GM18502 (cell line): ENCODE data around the gene ANKS1B.
"Not testable (repeated sequence)": the region's sequence is repeated elsewhere in the genome, so short reads cannot be mapped to it uniquely, and the experiment has no call there.

Experiments
- ATAC-seq: cut with Tn5 transposase; IDR thresholded peaks from one replicate; pipeline ENCODE4 v1.9.1; 2021; ENCODE audit warnings: mild to moderate bottlenecking; ENCODE audit not compliant: unreplicated experiment, poor library complexity

Gene ANKS1B

DNA sequence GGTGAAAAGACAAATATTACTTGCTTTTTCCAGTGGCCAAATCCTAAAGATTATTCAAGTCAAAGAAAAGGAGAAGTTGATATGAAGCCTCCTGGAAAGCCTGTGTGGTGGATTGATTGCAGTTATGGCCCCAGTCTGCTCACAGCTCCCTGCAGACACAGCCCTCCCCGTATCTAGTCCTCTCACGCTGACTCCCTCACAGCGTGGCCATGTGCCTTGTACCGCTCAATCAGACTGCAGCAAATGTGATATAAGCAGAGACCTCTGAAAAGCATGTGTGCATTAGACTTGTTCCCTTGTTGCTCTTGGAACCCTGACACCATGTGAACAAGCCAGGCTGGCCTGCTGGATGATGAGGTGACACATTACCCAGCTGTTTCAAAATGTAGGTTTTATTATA lies 735.2 kb downstream of the ANKS1B start:
- ATAC-seq = no peak

DNA sequence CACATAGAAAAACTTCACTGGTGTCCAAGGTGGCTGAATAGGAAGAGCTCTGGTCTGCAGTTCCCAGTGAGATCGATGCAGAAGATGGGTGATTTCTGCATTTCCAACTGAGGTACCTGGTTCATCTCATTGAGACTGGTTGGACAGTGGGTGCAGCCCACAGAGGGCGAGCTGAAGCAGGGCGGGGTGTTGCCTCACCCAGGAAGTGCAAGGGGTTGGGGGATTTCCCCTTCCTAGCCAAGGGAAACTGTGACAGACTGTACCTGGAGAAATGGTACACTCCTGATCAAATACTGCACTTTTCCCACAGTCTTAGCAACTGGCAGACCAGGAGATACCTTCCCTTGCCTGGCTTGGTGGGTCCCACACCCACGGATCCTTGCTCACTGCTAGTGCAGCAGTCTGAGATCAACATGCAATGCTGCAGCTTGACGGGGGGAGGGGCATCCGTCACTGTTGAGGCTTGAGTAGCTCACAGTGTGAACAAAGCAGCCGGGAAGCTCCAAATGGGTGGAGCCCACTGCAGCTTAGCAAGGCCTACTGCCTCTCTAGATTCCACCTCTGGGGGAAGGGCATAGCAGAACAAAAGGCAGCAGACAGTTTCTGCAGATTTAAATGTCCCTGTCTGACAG lies 746.7 kb downstream of the ANKS1B start:
- not testable (repeated sequence) for ATAC-seq

DNA sequence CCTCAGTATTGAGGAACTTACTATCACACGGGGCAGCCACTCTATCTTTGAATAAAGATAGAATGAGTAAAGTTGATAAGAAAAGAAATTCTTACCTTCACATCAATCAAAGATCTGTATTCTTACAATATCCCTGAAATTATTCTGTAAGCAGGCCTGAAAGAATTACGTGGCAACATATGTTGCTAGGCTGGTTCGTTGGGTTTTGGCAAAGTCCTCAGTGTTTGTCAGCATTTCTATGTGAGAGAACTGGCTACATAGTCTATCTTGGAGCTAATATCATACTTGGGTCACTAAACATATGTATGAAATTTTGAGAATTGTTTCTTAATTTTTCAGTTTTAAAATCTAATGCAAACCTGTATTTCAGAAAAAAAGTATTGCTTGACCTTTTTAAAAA lies 749.4 kb downstream of the ANKS1B start:
- ATAC-seq = no peak

DNA sequence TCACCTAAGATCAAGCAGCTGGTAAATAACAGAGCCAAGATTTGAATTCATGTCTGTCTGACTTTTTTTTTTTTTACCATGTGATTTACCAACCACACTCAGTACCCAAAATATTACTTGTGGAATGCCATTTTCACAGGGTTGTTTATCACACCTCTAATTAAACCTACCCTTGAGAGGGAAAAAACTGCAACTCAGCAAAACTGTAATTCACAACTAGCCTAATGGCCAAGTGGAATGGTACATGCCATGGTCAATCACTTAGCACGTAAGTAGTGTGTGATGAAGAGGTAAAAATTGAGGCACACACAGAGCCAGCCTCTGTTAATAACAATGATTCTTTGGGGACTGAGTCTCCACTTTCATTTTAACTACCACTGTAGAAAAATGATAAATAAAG lies 750.0 kb downstream of the ANKS1B start:
- ATAC-seq = no peak

DNA sequence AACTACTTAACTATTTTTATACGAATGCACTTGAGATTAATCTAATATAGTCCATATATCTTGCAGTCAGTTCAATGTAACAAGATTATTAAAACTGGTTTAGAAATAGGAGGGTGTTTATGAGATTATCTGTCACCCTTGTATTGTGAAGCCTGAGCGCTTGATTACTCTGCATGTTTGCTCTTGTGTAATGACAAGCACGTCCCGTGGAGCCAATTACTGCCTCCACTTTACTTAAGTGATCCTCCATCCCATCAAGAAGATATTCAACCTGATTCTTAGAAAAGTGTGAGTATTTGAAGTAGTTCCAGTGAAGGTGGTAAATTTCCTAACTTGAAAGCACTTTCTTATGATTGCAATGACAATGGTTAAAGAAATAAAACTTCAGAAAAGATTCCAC lies 752.4 kb downstream of the ANKS1B start:
- no peak for ATAC-seq

DNA sequence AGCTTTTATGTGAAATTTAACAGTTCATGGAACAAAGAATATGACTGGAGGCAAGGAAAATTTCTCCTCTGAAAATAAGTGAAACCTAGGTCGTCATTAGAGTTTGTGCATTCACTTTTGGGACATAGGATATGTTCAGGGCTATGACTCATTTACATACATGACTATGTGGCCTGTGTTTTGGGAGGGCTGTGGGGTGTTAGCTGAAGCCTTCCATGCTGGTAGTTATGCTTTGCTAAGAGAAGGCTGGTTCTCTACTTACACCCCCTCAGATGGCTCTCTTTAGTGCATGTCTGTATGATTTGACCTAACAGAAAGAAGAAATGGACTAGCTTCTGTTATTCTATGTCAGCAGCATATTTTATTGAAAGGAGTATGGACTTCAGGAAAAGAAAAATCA lies 753.7 kb downstream of the ANKS1B start:
- no peak for ATAC-seq

DNA sequence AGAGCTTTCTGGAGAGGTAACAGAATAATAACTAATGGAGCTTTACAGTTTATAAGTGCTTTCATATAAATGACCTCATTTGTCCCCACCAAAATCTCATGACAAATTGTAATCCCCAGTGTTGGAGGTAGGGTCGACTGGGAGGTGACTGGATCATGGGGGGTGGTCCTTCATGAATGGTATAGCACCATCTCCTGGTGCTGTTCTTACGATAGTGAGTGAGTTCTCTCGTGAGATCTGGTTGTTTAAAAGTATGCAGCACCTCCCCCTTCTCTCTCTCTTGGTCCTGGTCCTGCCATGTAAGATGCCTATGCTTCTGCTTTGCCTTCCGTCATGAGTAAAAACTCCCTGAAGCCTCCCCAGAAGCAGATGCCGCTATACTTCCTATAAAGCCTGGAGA lies 760.5 kb downstream of the ANKS1B start:
- no peak for ATAC-seq

DNA sequence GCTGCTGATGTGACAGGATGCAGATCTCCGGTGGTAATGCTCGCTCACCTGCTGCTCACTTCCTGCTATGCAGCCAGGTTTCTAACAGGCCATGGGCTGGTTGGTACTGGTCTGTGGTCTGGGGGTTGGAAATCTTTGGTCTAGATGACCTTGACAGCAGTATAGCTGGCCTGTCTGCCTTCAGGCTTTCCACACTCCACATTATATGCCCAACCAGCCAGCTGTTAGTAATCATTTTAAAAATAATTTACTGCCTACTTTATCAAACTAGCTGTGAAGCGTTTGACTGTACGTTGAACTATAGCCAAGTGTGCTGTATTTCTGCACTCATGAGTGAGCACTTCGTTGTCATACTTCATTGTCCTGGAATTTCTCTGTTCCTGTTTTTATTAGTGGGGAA lies 761.2 kb downstream of the ANKS1B start:
- no peak for ATAC-seq

DNA sequence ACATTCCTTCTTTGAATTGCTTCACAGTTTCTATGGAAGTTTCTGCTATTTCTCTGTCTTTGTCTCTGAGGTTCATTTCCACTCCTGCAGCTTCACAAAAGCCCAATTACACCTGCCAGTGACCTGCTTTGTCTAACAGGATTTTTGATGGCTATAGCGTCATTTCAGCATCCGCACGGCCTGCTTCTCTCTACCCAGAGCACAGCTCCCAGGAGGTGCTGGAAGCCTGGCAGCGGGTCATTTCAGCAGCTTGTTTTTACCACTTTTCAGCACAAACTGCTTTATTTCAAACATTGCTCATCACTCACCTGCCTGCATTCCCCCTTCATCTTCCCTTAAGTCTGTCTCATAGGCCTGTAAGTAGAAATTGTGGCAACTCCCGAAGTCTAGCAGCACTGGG lies 771.7 kb downstream of the ANKS1B start:
- no peak for ATAC-seq

DNA sequence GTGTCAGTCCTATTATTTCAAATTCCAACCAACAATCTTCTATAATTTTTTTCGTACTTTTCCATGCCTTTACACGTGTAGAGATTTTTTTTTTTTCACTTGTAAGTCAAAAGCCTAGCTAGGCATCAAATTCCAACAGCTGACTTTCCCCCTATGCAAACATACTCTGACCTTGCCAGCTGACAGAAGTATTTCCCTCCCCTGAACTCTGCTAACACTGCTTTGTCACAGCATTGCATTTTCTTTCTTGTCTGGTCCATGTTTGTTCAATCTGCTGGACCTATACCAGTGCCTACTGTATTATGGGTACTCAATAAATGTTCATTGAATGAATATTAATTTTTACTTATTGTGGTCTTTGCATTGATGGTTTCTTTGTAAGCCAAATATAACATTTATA lies 772.5 kb downstream of the ANKS1B start:
- ATAC-seq = no peak

DNA sequence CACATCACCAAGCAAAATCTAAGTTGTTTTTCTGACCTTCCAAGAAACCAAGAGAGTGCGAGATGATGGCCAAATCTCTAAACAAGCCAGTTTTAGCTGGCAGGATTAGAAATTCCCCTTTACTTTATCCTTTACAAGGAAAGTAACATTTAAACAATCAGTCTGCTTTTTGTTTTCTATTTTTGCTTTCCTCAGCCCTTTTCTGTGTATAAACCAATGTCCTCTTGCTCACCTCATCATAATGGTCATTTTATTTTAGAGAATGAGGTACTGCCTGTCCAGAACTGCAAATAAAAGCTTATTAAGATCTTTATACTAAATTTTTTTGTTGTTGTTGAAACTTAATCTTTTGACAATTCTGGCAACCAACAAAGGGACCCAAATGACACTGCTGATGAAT lies 779.6 kb downstream of the ANKS1B start:
- ATAC-seq = no peak

DNA sequence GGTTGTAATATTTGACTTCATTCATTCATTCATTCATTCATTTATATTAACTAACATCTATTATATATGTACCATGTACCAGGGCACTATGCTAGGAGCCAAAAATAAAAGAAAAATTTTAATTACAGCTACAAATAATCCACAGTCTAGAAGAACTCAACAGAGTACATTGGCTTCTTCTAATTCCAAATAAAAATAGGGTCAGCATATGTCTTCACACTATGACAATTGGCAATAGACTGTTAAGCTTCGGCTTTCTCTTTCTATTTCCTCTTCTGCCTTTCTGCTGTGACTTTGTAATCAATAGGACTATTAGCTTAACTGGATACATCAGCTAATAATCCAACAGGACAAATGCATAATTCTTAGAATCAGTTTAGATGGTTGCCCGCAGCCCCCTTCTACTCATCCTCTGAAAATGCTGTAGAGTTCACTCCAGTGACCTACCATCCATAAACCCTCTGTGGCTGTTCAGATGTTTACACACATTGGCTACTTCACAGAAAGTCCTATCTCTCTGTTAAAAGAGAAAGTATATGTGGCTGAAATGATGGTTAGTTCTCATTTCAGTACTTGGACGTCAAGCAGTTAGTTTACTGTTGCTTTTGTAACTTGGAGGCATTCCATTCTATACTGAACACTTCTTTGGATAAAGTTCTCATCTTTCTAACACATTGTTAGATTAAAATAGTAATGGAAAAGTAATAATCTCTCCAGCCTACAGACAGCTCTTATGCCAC lies 782.7 kb downstream of the ANKS1B start:
- ATAC-seq = no peak

DNA sequence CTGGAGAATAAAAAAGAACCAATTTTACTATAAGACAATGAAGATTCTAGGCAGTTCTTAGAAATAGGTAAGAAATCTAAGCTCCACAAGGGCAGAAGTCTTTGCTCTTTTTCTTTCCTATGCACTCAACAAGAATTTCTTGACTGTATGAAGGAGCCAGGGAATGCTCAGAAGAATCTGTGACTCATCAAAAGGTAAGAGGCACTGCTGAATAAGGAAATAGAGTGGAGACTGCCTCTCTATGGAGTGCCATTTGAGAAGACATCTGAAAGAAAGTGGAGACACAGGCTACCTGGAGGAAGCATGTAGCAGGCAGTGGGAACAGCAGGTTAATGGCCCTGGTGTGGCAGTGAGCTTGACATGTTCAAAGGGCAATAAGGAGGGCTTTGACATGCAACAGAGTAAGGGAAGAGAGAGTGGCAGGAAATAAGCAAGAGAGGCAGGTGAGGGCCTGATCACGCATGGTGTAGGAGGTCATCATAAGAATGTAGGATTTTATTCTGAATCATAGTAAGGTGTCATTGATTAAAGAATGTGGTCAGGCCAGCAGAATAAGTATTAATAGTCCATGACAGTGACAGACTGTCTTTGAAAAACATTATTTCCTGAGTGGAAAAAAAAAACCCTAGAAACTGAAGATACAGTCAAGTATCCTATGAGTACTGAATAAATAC lies 783.9 kb downstream of the ANKS1B start:
- ATAC-seq = no peak

DNA sequence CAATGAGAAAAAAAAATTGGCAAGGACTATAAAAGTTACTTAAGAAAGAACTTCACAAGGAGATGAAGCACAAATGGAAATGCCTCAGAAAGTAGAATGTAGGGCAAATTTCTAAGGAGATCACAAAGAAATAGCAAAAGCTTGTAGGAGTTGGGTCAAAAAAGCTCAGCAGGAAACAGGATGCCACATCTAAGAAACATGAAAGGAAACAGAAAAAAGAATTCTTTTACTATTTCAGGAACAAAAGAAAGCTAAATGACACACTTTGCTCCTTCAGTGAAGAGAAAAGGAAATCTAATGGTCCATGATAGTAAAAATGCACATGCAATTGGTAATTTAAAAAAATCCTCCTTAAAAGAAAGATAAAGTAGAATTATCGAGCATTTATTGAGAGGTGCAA lies 789.3 kb downstream of the ANKS1B start:
- ATAC-seq = no peak

DNA sequence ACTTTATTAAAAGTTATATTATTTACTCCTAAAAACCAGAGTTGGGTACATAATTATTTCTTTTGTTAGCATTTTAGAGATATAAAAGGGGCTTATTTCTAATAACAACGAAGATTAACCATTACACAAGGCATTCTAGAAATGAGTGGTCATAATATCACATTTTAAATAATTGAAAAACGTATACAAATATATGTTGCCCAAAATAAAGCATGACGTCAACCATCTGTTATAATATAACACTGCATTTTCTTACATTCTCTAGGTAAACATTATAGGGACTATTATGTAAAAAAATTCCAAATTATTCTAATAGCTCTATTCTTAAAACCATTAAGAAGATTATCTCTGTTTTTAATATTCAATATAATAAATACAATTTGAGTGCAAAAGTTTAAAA lies 792.2 kb downstream of the ANKS1B start:
- ATAC-seq = no peak

DNA sequence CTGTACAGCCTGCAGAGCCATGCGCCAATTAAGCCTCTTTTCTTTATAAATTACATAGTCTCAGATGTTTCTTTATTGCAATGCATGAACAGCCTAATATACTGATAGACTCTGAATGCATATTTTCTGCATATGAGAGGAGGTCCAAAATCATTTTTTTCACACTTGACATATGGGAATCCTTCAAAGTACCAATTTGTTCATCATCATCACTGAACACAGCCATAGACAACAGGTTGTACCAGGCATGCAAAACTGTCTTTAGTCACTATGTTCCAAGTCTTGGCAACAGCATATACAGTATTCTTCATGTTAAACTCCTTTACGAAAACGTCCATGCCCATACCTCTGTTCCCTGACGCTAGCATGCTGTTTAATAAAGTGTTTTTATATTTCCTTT lies 807.9 kb downstream of the ANKS1B start:
- no peak for ATAC-seq

DNA sequence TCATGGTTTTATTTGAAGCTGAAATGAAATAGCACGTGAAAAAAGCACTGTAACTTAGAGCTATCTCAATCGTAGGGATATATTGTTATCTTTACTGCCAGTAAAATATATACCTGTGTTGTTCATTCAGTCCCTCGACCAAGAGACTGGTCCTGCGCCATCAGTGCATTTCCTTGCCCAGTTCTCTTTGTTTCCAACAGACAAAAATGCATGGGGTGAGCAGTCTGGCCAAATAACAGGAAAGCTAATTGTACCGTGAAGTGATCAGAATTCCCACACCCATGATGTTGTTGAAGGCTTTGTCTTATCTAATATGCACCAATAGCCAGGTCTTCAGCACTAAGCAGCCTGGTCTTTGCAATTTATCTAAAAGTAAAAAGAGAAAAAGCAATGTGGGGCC lies 814.3 kb downstream of the ANKS1B start:
- ATAC-seq = no peak

DNA sequence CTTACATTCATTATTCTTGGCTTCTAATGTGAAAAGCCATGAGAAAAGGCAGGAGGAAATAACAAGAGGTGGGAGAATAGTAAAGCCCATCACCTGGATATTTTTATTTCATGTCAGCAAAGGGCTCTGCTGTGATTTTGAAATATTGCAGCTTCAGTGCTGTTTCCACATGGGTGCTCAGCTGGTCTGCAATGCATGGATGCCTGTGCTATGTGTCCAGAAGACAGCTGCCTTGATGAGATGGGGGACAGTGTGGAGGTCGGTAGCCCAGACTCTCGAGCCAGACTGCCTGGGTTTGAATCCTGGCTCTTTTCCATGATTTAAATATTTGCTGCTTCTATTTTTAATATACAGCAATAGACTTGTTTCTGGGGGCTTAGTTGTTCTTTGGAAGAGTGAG lies 814.7 kb downstream of the ANKS1B start:
- no peak for ATAC-seq

DNA sequence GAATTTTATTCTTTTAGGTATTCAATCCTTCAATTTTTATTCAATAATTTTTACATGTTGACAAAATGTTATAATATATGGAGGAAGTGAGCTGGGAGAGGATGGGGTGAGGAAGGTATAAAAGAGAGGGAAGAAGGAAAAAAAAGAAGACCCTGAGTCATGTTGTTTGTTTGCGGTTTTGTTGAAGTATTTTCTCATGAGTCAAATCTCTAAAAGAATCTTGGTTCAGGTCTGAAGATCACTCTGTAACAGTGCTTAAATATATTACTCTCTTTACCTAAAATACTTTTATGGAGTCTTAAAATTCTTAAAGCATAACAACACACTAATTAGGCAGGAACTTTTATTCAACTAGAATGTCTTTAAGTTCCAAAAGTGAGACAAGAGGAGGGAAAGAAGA lies 826.8 kb downstream of the ANKS1B start:
- ATAC-seq = no peak

DNA sequence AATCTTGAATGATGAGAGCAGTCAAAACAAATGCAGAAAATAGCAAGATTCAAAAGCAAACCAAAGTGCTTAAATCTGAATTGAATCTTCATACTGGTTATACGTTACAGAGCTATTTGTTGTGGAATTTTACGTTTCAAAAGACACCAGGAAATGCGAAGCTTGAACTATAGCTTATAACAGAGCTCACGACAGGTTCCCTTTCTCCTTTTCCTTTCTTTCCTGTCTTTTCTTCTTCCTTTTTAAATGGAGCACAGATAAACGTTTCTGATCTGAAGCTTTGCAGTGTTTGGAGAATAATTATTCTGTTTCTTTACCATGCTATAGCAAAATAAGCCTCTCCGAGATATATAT lies 829.8 kb downstream of the ANKS1B start:
- no peak for ATAC-seq

DNA sequence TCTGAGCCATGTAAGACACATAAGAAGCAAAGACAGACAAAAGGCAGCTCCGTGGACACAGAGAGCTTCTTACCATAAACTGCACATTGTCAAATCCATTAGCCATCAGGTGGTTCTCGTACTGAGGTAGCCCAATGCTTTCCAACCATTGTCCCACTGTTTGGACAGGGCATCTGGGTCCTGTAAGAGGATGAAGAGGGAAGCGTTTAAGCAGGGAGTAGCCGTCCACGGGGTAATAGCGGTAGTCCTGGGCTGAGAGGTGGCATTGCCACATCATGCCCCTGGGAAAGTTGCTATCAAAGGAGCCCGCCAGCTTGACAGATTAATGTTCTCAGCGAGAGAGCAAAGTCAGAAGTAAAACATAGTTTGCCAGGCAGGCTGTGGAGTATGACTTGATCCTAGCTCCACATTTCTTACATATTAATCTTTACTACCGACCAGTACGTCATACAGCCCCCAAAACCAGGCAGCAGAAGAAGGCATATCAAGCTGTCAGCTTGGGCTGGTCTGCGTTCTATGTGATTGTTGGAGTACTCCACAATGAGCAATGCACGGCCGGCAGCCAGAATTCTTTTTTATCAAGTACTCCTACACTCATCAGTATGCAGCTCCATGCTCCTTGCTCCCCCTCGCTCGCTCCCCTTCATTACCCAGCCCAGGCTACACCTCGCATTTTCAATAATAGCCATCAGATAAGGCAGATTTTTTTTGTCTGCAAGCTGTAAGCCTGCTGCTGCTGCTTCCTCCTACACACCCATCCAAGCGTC lies 830.3 kb downstream of the ANKS1B start:
- ATAC-seq = no peak
